ENCODE measurements around the gene LCN10.
"Not testable (repeated sequence)": the region's sequence is repeated elsewhere in the genome, so short reads cannot be mapped to it uniquely, and the experiment has no call there.

GRCh38 chr9:136755302-136756133, 12.8 kb upstream of the LCN10 start:
- TF ChIP-seq, protein P1, sequence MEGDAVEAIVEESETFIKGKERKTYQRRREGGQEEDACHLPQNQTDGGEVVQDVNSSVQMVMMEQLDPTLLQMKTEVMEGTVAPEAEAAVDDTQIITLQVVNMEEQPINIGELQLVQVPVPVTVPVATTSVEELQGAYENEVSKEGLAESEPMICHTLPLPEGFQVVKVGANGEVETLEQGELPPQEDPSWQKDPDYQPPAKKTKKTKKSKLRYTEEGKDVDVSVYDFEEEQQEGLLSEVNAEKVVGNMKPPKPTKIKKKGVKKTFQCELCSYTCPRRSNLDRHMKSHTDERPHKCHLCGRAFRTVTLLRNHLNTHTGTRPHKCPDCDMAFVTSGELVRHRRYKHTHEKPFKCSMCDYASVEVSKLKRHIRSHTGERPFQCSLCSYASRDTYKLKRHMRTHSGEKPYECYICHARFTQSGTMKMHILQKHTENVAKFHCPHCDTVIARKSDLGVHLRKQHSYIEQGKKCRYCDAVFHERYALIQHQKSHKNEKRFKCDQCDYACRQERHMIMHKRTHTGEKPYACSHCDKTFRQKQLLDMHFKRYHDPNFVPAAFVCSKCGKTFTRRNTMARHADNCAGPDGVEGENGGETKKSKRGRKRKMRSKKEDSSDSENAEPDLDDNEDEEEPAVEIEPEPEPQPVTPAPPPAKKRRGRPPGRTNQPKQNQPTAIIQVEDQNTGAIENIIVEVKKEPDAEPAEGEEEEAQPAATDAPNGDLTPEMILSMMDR (IDR thresholded peaks at IDR 0.05): not testable (repeated sequence)
- not testable (repeated sequence) for TF ChIP-seq POLR2A, POLR2AphosphoS5, EP300 (IDR thresholded peaks at IDR 0.05)
